Osteoblast (primary cell): Measurements from ENCODE around the gene CELF4. TPM values are rescaled to one million over a fixed set of nuclear protein-coding genes. Genes with fewer than 3 reads are reported as not detected.
A peak's percentile ranks its signal among the peaks of the same experiment; 100 is the strongest.

Experiments
- DNase-seq: peaks from one replicate; pipeline ENCODE4 v3.0.0; 2011; ENCODE audit warnings: low spot score, mixed read lengths; ENCODE audit not compliant: insufficient read length; ENCODE audit errors: missing footprints
- H2AFZ ChIP-seq: 2 replicates; pipeline ENCODE4 v1.6.0; 2011; ENCODE audit warnings: mild to moderate bottlenecking, low read length
- H3K27ac ChIP-seq: 2 replicates; pipeline ENCODE4 v1.5.1; 2011; ENCODE audit warnings: mild to moderate bottlenecking, low read depth, low read length, moderate library complexity
- H3K27me3 ChIP-seq: 2 replicates; pipeline ENCODE4 v1.6.0; 2012; ENCODE audit warnings: mild to moderate bottlenecking, control low read depth, inconsistent platforms, low read length, moderate library complexity; ENCODE audit not compliant: insufficient read depth
- H3K36me3 ChIP-seq: 2 replicates; pipeline ENCODE4 v1.5.1; 2011; ENCODE audit warnings: mild to moderate bottlenecking, low read length, control low read depth, moderate library complexity; ENCODE audit not compliant: insufficient read depth
- H3K4me1 ChIP-seq: 2 replicates; pipeline ENCODE4 v1.5.1; 2011; ENCODE audit warnings: mild to moderate bottlenecking, low read length, control low read depth, moderate library complexity; ENCODE audit not compliant: insufficient read depth
- H3K4me2 ChIP-seq: 2 replicates; pipeline ENCODE4 v1.6.0; 2011; ENCODE audit warnings: mild to moderate bottlenecking, low read length; ENCODE audit not compliant: insufficient read depth
- H3K4me3 ChIP-seq: fragments of 200-600 bp; sonication (generic); 3 replicates; pipeline ENCODE4 v1.5.1; 2012; ENCODE audit warnings: mild to moderate bottlenecking, low read length, inconsistent platforms; ENCODE audit not compliant: insufficient read depth
- H3K79me2 ChIP-seq: 2 replicates; pipeline ENCODE4 v1.6.0; 2012; ENCODE audit warnings: mild to moderate bottlenecking, low read length, control low read depth, inconsistent platforms; ENCODE audit not compliant: insufficient read depth
- H3K9me3 ChIP-seq: 2 replicates; pipeline ENCODE4 v1.5.1; 2011; ENCODE audit warnings: low read depth, low read length, control low read depth
- H4K20me1 ChIP-seq: 2 replicates; pipeline ENCODE4 v1.6.0; 2012; ENCODE audit warnings: mild to moderate bottlenecking, low read length, control low read depth; ENCODE audit not compliant: insufficient read depth
- total RNA-seq: library from RNA; depleted of rRNA; stranded (reverse); fragments of >200 nt; gene quantifications from 2 replicates; pipeline ENCODE4 v1.2.3, GENCODE V29; 2012
- TF ChIP-seq, protein P1 (sequence below): IDR thresholded peaks from 2 replicates; pipeline ENCODE4 v1.5.1; 2011; ENCODE audit warnings: mild to moderate bottlenecking, low read depth, low read length, moderate library complexity; ENCODE audit errors: extremely low read depth

CELF4 gene
- total RNA-seq, 1 donor, result not detected

DNA sequence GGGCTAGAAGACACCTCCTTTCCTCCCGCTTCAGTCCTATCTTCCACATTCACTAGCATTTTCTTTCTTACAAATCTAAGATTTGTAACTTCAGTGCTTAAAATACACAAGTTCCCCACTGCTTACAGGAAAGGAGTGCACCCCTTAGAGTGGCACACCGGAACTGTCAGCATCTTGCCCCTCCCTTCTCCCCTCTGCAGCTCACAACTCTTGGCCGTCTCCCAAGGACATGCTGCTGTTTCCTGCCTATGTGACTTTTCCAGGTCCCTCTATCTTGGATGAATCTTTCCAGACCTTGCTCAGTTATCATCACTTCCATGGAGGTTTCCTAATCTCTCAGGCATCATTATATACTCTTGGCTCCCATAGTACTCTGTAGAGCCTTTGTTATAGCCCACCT is 334.8 kb downstream of the CELF4 start:
- no peaks in the 10 kb centered on the region for H3K79me2 ChIP-seq
- H4K20me1 ChIP-seq, result no peaks in the 10 kb centered on the region
- no peak overlapping the region for H3K27ac ChIP-seq
- H3K36me3 ChIP-seq, result no peaks in the 10 kb centered on the region
- no peak overlapping the region for H3K4me2 ChIP-seq
- H2AFZ ChIP-seq, result no peak overlapping the region
- no peak for DNase-seq
- TF ChIP-seq, protein P1, sequence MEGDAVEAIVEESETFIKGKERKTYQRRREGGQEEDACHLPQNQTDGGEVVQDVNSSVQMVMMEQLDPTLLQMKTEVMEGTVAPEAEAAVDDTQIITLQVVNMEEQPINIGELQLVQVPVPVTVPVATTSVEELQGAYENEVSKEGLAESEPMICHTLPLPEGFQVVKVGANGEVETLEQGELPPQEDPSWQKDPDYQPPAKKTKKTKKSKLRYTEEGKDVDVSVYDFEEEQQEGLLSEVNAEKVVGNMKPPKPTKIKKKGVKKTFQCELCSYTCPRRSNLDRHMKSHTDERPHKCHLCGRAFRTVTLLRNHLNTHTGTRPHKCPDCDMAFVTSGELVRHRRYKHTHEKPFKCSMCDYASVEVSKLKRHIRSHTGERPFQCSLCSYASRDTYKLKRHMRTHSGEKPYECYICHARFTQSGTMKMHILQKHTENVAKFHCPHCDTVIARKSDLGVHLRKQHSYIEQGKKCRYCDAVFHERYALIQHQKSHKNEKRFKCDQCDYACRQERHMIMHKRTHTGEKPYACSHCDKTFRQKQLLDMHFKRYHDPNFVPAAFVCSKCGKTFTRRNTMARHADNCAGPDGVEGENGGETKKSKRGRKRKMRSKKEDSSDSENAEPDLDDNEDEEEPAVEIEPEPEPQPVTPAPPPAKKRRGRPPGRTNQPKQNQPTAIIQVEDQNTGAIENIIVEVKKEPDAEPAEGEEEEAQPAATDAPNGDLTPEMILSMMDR, result no peak
- no peaks in the 10 kb centered on the region for H3K27me3 ChIP-seq
- H3K4me3 ChIP-seq, result no peak overlapping the region
- H3K4me1 ChIP-seq, result no peaks in the 10 kb centered on the region
- H3K9me3 ChIP-seq, result no peaks in the 10 kb centered on the region

DNA sequence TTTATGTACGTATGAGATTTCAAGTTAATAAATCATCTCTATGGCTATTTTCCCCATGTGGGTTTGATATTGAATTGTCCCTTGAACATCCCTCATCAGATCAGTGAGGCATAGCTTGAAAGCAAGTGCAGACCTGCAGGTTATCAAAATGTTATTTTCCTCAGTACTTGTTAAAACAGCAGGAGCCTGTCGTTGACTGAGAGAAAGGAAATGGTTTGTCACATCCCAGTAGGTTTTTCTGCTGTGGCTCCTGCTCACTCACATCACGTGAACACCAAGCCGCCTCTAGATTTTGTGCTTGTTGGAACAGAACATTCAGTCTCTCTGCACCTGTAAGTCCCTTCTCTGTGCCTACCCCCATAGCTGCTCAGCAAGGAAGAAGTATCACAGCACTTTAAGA is 340.3 kb downstream of the CELF4 start:
- H3K9me3 ChIP-seq, result no peaks in the 10 kb centered on the region
- no peaks in the 10 kb centered on the region for H3K36me3 ChIP-seq
- H3K4me3 ChIP-seq, result no peak overlapping the region
- TF ChIP-seq, protein P1, result no peak
- no peaks in the 10 kb centered on the region for H3K4me1 ChIP-seq
- no peaks in the 10 kb centered on the region for H3K27me3 ChIP-seq
- peak; percentile 30 for DNase-seq
- no peaks in the 10 kb centered on the region for H3K79me2 ChIP-seq
- no peaks in the 10 kb centered on the region for H4K20me1 ChIP-seq
- H3K27ac ChIP-seq, result no peak overlapping the region
- no peak overlapping the region for H2AFZ ChIP-seq
- no peak overlapping the region for H3K4me2 ChIP-seq

DNA sequence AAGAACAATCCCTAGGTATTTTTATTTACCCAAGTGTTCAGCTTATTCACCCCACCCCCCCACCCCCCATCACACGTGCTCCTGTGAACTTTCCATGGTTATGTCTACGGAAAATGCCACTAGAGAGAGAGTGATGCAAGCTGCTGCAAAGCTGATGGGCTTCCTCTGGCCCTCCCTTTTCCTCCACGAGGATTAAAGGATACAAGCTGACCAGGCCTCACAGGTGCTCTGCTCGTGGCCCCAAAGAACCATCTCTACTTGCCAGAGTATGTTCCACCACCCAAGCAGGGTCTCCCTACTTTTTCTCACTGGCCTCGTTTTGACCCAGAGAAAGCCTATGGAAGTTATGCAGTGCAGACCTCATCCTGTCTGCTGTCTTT is 342.6 kb downstream of the CELF4 start:
- Histone ChIP-seq H3K4me1 (no peaks in the 10 kb centered on the region), H3K36me3 (no peaks in the 10 kb centered on the region), H3K4me2 (no peak overlapping the region), H3K4me3 (no peak overlapping the region), H3K9me3 (no peaks in the 10 kb centered on the region), H3K27me3 (no peaks in the 10 kb centered on the region), H2AFZ (no peak overlapping the region), H3K79me2 (no peaks in the 10 kb centered on the region), H4K20me1 (no peaks in the 10 kb centered on the region), H3K27ac (no peak overlapping the region)
- TF ChIP-seq, protein P1, result no peak
- DNase-seq, result no peak

DNA sequence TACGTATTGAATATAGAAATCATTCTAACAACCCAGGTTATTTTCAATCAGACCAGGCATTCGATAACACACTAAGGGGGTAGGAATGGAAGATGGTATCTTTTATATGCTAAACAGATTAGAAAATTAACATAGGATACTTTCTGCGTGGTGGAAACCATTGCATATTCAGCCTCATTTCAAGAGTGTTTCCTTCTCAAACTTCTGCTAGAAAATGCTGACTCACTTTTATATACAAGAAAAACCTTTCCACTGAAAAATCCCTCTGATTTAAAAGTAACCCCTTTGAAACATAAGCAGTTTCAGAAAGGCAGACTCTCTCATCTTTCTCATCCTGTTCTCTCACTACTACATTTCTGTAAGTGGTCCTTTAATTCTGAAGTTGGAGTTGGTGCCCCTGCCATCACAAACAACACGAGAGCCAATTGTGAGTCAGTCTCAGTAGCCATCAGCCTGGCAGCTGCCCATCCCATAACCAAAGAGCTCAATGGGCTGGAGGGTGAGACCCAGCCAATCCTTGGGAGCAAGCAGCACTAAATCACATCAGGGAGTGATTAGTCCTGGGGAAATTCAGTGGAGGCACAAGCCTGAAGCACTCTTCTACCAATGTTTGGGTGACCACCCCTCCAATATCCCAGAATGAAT is 343.1 kb downstream of the CELF4 start:
- Histone ChIP-seq H3K27ac (no peak overlapping the region), H3K4me1 (no peaks in the 10 kb centered on the region), H4K20me1 (no peaks in the 10 kb centered on the region), H3K79me2 (no peaks in the 10 kb centered on the region), H3K36me3 (no peaks in the 10 kb centered on the region), H3K4me2 (no peak overlapping the region), H2AFZ (no peak overlapping the region), H3K27me3 (no peaks in the 10 kb centered on the region), H3K4me3 (no peak overlapping the region), H3K9me3 (no peaks in the 10 kb centered on the region)
- TF ChIP-seq, protein P1, result no peak
- DNase-seq, result no peak
